Fibroblast of mammary gland (primary cell): ENCODE data around the gene KATNB1.

Experiments
- DNase-seq: peaks from one replicate; pipeline ENCODE4 v3.0.0-alpha.2; 2010; ENCODE audit warnings: low read depth
- H3K4me3 ChIP-seq: 2 replicates; pipeline ENCODE4 v1.5.1; 2011; ENCODE audit warnings: low read depth, mild to moderate bottlenecking, low read length, moderate library complexity; ENCODE audit not compliant: control insufficient read depth
- TF ChIP-seq, protein P1 (sequence below): conservative IDR thresholded peaks from 2 replicates; pipeline ENCODE4 v1.5.1; 2011; ENCODE audit warnings: low read depth, low read length, inconsistent platforms; ENCODE audit not compliant: control insufficient read depth, insufficient read depth

KATNB1 gene

DNA sequence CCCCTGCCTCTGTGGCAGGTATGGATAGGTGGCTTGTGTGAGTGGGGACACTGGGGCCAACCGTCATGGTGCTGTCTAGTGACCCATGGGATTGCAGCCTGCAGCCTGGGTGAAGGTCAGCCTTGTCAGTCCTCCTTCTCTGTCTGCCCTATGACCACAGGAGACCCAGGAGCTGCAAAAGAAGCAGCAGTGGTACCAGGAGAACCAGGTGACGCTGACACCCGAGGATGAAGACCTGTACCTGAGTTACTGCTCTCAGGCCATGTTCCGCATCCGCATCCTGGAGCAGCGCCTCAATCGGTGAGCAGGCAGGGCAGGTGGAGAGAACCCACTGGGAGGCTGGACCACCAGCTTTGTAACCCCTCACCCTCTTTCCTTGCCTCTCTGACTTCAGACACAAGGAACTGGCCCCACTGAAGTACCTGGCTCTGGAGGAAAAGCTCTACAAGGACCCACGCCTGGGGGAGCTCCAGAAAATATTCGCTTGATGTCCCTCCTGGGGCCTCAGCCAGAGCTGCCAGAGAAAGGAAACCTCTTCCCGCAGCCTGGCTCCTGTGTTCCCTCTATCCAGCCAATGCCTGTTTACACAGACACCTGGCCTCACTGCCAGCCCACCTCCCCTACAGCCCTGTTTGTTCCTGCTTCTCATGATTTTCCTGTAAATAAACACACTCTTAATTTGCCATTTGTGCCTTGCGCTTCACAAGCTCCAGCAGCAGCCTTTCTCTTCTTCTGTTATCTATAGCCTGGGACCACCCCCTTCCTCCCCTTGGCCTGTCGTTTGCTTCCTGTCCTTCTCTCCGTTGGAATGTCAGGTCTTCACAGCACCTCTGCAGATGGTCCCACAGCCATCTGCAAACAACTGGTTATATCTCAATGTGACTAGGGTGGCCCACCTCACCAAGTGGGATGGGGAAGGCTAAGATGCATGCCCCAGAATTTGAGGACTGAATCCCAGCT, 4.5 kb upstream of the KATNB1 start:
- DNase-seq, result no peak
- TF ChIP-seq, protein P1, sequence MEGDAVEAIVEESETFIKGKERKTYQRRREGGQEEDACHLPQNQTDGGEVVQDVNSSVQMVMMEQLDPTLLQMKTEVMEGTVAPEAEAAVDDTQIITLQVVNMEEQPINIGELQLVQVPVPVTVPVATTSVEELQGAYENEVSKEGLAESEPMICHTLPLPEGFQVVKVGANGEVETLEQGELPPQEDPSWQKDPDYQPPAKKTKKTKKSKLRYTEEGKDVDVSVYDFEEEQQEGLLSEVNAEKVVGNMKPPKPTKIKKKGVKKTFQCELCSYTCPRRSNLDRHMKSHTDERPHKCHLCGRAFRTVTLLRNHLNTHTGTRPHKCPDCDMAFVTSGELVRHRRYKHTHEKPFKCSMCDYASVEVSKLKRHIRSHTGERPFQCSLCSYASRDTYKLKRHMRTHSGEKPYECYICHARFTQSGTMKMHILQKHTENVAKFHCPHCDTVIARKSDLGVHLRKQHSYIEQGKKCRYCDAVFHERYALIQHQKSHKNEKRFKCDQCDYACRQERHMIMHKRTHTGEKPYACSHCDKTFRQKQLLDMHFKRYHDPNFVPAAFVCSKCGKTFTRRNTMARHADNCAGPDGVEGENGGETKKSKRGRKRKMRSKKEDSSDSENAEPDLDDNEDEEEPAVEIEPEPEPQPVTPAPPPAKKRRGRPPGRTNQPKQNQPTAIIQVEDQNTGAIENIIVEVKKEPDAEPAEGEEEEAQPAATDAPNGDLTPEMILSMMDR, result no peak
- no peak overlapping the region for H3K4me3 ChIP-seq

DNA sequence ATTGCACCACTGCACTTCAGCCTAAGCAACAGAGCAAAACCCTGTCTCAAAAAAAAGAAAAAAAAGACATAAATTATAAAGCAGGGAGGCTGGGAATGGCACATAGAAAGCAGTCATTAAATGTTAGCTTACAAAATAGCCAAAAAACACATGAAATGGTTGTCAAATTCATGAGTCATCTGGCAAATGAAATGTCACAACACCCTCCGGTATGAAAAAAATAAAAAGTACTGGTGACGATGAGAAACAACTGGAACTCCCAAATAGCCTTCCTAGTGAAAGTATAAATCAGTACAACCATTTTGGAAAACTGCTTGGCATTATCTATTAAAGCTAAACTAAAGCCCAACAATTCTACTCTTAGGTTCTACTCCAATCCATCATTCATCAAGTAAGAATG, 3.5 kb upstream of the KATNB1 start:
- DNase-seq, result peak; percentile 85
- no peak overlapping the region for H3K4me3 ChIP-seq
- TF ChIP-seq, protein P1, result no peak

DNA sequence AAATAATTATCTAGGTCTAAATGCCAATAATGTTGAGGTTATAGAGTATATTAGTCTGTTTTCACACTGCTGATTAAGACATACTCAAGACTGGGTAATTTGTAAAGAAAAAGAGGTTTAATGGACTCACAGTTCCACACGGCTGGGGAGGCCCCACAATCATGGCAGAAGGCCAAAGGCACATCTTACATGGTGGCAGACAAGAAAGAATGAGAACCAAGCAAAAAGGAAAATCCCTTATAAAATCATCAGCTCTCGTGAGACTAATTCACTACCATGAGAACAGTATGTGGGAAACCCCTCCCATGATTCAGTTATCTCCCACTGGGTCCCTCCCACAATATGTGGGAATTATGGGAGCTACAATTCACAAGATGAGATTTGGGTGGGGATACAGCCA, 2.9 kb upstream of the KATNB1 start:
- TF ChIP-seq, protein P1, result no peak

DNA sequence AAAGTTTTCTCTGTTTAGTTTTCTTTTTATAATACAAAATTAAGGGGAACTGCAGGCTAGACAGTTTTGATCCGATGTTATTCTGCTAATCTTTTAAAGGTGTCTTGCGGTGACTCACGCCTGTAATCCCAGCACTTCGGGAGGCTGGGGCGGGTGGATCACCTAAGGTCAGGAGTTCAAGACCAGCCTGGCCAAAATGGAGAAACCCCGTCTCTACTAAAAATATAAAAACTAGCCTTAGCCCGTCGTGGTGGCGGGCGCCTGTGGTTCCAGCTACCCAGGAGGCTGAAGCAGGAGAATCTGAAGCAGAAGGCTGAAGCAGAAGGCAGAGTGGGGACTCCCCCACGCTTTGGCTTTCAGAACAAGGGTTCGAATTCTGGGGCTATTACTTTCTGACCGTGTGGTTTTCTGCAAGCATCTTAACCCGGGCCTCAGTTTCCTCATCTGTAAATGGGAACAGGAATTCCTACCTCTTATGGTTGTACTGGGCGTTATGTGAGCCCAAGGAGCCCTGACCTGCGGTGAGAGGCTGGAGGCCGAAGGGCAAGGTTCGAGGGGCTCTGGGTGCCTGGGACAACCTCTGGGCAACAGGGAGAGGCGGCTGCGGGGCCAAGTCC, 1.2 kb upstream of the KATNB1 start:
- TF ChIP-seq, protein P1, result no peak
- H3K4me3 ChIP-seq, result peak overlapping the region; percentile 72
- DNase-seq, result no peak

More for the DNA sequence above, 2.9 kb upstream of the KATNB1 start:
- DNase-seq, result no peak
- H3K4me3 ChIP-seq, result no peak overlapping the region

DNA sequence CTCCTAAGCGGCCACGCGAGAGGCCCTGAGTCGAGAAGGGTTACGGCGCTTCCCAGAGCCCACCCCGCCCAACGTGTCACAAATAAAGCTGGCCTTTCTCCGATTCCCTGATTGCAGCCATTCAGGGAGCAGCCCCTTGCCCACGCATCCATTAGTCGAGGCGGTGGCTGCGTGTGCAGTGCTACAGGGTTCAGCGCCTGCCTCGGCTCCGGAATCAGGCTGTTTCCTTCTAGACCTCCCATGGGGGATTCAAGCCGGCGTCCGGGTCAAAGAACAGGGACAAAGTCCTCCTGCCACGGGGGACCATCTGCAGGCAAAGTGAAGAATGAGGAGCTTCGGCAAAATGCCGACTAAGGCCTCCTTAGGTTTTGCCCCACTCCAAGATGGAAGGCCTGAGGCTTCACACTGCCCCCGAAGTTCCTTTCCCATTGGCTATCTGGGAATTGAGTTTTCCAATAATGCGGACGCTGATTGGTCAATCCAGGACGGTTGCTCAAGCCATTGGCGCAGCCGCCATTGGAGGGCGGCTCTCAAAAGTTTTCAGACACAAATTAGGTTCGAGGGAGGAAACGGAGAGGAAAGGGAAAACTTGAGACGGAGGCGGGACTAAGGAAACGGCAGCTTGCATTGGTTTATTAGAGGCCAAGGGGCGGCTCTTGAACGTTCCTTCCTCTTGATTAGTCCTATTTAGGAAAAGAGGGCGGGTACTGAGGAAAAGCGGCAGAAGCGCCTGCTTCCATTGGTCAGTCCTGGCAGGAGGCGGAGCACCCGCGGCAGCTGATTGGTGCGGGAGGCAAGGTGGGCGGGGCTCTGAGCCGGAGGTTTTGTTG, 430 bp upstream of the KATNB1 start:
- H3K4me3 ChIP-seq, result peak overlapping the region; percentile 72
- TF ChIP-seq, protein P1, result no peak
- DNase-seq, result peak; percentile 100
